Mesendoderm (in vitro differentiated cells): ENCODE data around the gene NPAS3.

Experiments used
- DNase-seq: peaks from one replicate; pipeline ENCODE4 v3.0.0; 2013
- H2AK5ac ChIP-seq: 2 replicates; pipeline ENCODE4 v1.6.1; 2013; ENCODE audit warnings: low read length, inconsistent platforms
- H2BK120ac ChIP-seq: 2 replicates; pipeline ENCODE4 v1.6.1; 2013; ENCODE audit warnings: low read depth, mild to moderate bottlenecking, low read length, moderate library complexity, mixed read lengths
- H2BK15ac ChIP-seq: replicated peaks from 2 replicates; pipeline ENCODE4 v1.6.1; 2013; ENCODE audit warnings: low read depth, mild to moderate bottlenecking, moderate library complexity
- H2BK5ac ChIP-seq: 2 replicates; pipeline ENCODE4 v1.6.1; 2013; ENCODE audit warnings: low read length, inconsistent platforms
- H3K18ac ChIP-seq: 2 replicates; pipeline ENCODE4 v1.6.1; 2013; ENCODE audit warnings: mild to moderate bottlenecking, low read length, mixed read lengths
- H3K23ac ChIP-seq: one replicate; pipeline ENCODE4 v1.6.1; 2013; ENCODE audit warnings: low read length
- H3K27ac ChIP-seq: 2 replicates; pipeline ENCODE4 v1.5.1; 2013; ENCODE audit warnings: low read depth, mild to moderate bottlenecking, inconsistent platforms, low read length, moderate library complexity
- H3K27me3 ChIP-seq: 2 replicates; pipeline ENCODE4 v1.6.1; 2013; ENCODE audit warnings: low read length, control low read depth, mild to moderate bottlenecking, inconsistent platforms; ENCODE audit not compliant: insufficient read depth, poor library complexity
- H3K36me3 ChIP-seq: 2 replicates; pipeline ENCODE4 v1.6.1; 2013; ENCODE audit warnings: low read length, inconsistent platforms; ENCODE audit not compliant: control insufficient read depth, insufficient read depth
- H3K4ac ChIP-seq: one replicate; pipeline ENCODE4 v1.6.1; 2013; ENCODE audit warnings: low read depth, mild to moderate bottlenecking, low read length, moderate library complexity
- H3K4me1 ChIP-seq: 2 replicates; pipeline ENCODE4 v1.6.1; 2013; ENCODE audit warnings: low read depth, low read length, inconsistent platforms; ENCODE audit not compliant: control insufficient read depth
- H3K4me2 ChIP-seq: 2 replicates; pipeline ENCODE4 v1.6.1; 2013; ENCODE audit warnings: low read length
- H3K4me3 ChIP-seq: 2 replicates; pipeline ENCODE4 v1.5.1; 2013; ENCODE audit warnings: mild to moderate bottlenecking, low read length
- H3K56ac ChIP-seq: one replicate; pipeline ENCODE4 v1.6.1; 2013; ENCODE audit warnings: low read length
- H3K79me1 ChIP-seq: 2 replicates; pipeline ENCODE4 v1.6.1; 2013; ENCODE audit warnings: low read length, inconsistent platforms
- H3K79me2 ChIP-seq: 2 replicates; pipeline ENCODE4 v1.6.1; 2013; ENCODE audit warnings: mild to moderate bottlenecking, low read length; ENCODE audit not compliant: control insufficient read depth, insufficient read depth
- H3K9ac ChIP-seq: 2 replicates; pipeline ENCODE4 v1.6.1; 2013; ENCODE audit warnings: low read length, inconsistent platforms
- H4K5ac ChIP-seq: one replicate; pipeline ENCODE4 v1.6.1; 2013; ENCODE audit warnings: low read length
- H4K8ac ChIP-seq: one replicate; pipeline ENCODE4 v1.6.1; 2013; ENCODE audit warnings: low read depth, mild to moderate bottlenecking, control low read depth, low read length, moderate library complexity
- WGBS: extraction: QIAGEN DNeasy Blood & Tissue Kit; methylation state at CpG from one replicate; pipeline ENCODE4 v1.1.7; 2013; ENCODE audit warnings: low lambda C conversion rate, missing lambda C conversion rate; ENCODE audit not compliant: insufficient coverage; ENCODE audit errors: extremely low coverage; 5-methylcytosine and 5-hydroxymethylcytosine counted together

The NPAS3 gene

GRCh38 chr14:33844118-33844517 lies 905.4 kb downstream of the NPAS3 start:
- Histone ChIP-seq H3K36me3 (no peaks in the 10 kb centered on the region), H4K8ac (no peak overlapping the region), H3K27ac (no peak overlapping the region), H3K56ac (no peak overlapping the region), H3K79me1 (no peaks in the 10 kb centered on the region), H2AK5ac (no peak overlapping the region), H3K4me3 (no peak overlapping the region), H3K4me1 (no peaks in the 10 kb centered on the region), H3K4ac (no peak overlapping the region), H3K79me2 (no peaks in the 10 kb centered on the region), H3K4me2 (no peak overlapping the region), H3K18ac (no peak overlapping the region), H2BK15ac (no peak overlapping the region), H2BK5ac (no peak overlapping the region), H3K27me3 (no peaks in the 10 kb centered on the region), H3K9ac (no peak overlapping the region), H4K5ac (no peak overlapping the region), H2BK120ac (no peak overlapping the region), H3K23ac (no peak overlapping the region)
- DNase-seq: no peak
- WGBS: no CpG with 5 or more reads among the region's 3 CpGs

DNA sequence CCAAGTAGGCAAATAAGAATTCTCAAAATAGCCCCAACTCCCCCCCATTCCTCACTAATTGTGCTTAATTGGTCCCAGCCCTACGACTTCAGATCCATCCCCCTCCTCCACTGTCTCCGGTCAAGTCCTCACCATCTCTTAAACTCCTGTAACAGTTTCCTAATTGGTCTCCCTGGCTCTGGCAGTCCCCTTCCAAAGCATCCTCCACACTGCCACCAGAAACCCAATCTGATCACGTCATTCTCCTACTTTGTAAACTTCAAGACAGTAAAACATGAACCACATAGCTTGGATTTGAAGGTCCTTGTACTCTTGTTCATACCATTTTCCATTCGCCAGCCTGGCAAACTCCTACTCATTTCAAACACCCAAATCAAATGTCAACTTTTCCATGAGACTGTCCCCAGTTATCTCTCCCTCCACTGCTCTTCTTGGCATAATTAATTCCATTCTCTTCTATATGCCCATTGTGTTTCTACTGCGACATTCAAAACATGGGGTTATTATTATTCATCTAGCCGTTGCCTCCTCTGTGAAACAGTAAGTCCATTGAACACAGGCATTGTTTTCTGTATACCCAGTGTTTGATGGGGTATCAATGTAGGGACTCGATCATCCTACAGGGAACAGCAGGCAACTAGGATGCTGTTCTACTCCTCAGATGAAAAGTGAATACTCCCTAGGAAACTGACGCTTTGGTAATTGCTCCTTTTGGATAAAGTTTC lies 907.6 kb downstream of the NPAS3 start:
- Histone ChIP-seq H3K56ac (no peak overlapping the region), H2AK5ac (no peak overlapping the region), H4K5ac (no peak overlapping the region), H3K27ac (no peak overlapping the region), H3K4me1 (peaks cover 2% of the 10 kb centered on the region), H3K18ac (no peak overlapping the region), H3K79me1 (no peaks in the 10 kb centered on the region), H3K4me3 (no peak overlapping the region), H3K4ac (no peak overlapping the region), H3K4me2 (no peak overlapping the region), H3K36me3 (no peaks in the 10 kb centered on the region), H4K8ac (no peak overlapping the region), H3K9ac (no peak overlapping the region), H2BK120ac (no peak overlapping the region), H3K23ac (no peak overlapping the region), H3K27me3 (no peaks in the 10 kb centered on the region), H3K79me2 (no peaks in the 10 kb centered on the region), H2BK15ac (no peak overlapping the region), H2BK5ac (no peak overlapping the region)
- no peak for DNase-seq
- WGBS: no CpG with 5 or more reads among the region's 8 CpGs

GRCh38 chr14:33847066-33847465 lies 908.4 kb downstream of the NPAS3 start:
- no peak overlapping the region for H3K4me3 ChIP-seq
- no peak overlapping the region for H3K4me2 ChIP-seq
- no peak overlapping the region for H2BK15ac ChIP-seq
- H3K23ac ChIP-seq: no peak overlapping the region
- no peak overlapping the region for H3K4ac ChIP-seq
- no peaks in the 10 kb centered on the region for H3K79me2 ChIP-seq
- no peaks in the 10 kb centered on the region for H3K79me1 ChIP-seq
- no peak overlapping the region for H4K5ac ChIP-seq
- H3K4me1 ChIP-seq: peaks cover 2% of the 10 kb centered on the region
- no peak overlapping the region for H3K9ac ChIP-seq
- DNase-seq: no peak
- no peak overlapping the region for H2AK5ac ChIP-seq
- no peak overlapping the region for H2BK5ac ChIP-seq
- no peak overlapping the region for H3K18ac ChIP-seq
- no peak overlapping the region for H3K56ac ChIP-seq
- no peaks in the 10 kb centered on the region for H3K36me3 ChIP-seq
- no peak overlapping the region for H4K8ac ChIP-seq
- no peak overlapping the region for H3K27ac ChIP-seq
- H3K27me3 ChIP-seq: no peaks in the 10 kb centered on the region
- no peak overlapping the region for H2BK120ac ChIP-seq
- WGBS: no CpG with 5 or more reads among the region's 1 CpG

- Histone ChIP-seq H3K4me1 (peaks cover 4% of the 10 kb centered on the region), H4K5ac (no peak overlapping the region), H3K27me3 (no peaks in the 10 kb centered on the region), H2AK5ac (no peak overlapping the region), H2BK5ac (no peak overlapping the region), H3K56ac (no peak overlapping the region), H2BK15ac (no peak overlapping the region), H3K27ac (no peak overlapping the region), H3K4ac (no peak overlapping the region), H3K79me1 (no peaks in the 10 kb centered on the region), H3K18ac (no peak overlapping the region), H3K23ac (no peak overlapping the region), H3K9ac (no peak overlapping the region), H3K4me3 (no peak overlapping the region), H3K4me2 (no peak overlapping the region), H3K36me3 (no peaks in the 10 kb centered on the region), H4K8ac (no peak overlapping the region), H3K79me2 (no peaks in the 10 kb centered on the region), H2BK120ac (no peak overlapping the region)
- DNase-seq: no peak
- WGBS: no CpG with 5 or more reads among the region's 5 CpGs
Measured at GRCh38 chr14:33848009-33848408, 909.3 kb downstream of the NPAS3 start.

GRCh38 chr14:33848706-33849454 lies 910.2 kb downstream of the NPAS3 start:
- H3K27me3 ChIP-seq: no peaks in the 10 kb centered on the region
- H2BK120ac ChIP-seq: no peak overlapping the region
- H3K4me1 ChIP-seq: peaks cover 4% of the 10 kb centered on the region
- H4K5ac ChIP-seq: no peak overlapping the region
- no peak overlapping the region for H3K27ac ChIP-seq
- no peaks in the 10 kb centered on the region for H3K79me2 ChIP-seq
- H3K56ac ChIP-seq: no peak overlapping the region
- H4K8ac ChIP-seq: no peak overlapping the region
- H3K36me3 ChIP-seq: no peaks in the 10 kb centered on the region
- H3K18ac ChIP-seq: no peak overlapping the region
- no peak overlapping the region for H3K9ac ChIP-seq
- H3K4me3 ChIP-seq: no peak overlapping the region
- H2BK5ac ChIP-seq: no peak overlapping the region
- no peak overlapping the region for H3K4ac ChIP-seq
- no peak overlapping the region for H2BK15ac ChIP-seq
- no CpG with 5 or more reads among the region's 8 CpGs for WGBS
- peak; percentile 98 for DNase-seq
- H3K79me1 ChIP-seq: no peaks in the 10 kb centered on the region
- no peak overlapping the region for H2AK5ac ChIP-seq
- H3K23ac ChIP-seq: no peak overlapping the region
- no peak overlapping the region for H3K4me2 ChIP-seq
